HepG2 (cell line): ENCODE measurements around the gene ARL8B. TPM values are rescaled to one million over a fixed set of nuclear protein-coding genes. Genes with fewer than 3 reads are reported as not detected.

Experiments used
- ATAC-seq: fragments of 200-7000 bp; cut with Tn5 transposase; 3 replicates; pipeline ENCODE4 v1.9.1; 2020; ENCODE audit warnings: mild to moderate bottlenecking, moderate library complexity
- BruUV-seq: library from RNA; stranded (reverse); fragments of 400-500 nt; replicated peaks from 2 replicates; lab custom pipeline; 2021; lab: Mats Ljungman, UMichigan
- CTCF ChIA-PET: fragments of 300-600 bp; formaldehyde crosslinking; extraction: SDS; loops from one replicate; lab custom pipeline; 2021; ENCODE audit warnings: low total read pairs, inconsistent platforms, low intra/inter-chr PET ratio; lab: Yijun Ruan, JAX
- POLR2A ChIA-PET: fragments of 350-600 bp; sonication (Branson Sonifier 250); formaldehyde crosslinking; loops from one replicate; lab custom pipeline; 2020; ENCODE audit warnings: antibody characterized with exemption, inconsistent platforms; lab: Yijun Ruan, JAX
- DNase-seq: peaks from one replicate; pipeline ENCODE4 v3.0.0-alpha.2; 2015; ENCODE audit warnings: low spot score
- FAIRE-seq: peaks from 3 replicates; lab custom pipeline; 2011; peaks lifted over from hg19 to GRCh38; lab: Jason Lieb, UNC
- H2AFZ ChIP-seq: one replicate; pipeline ENCODE4 v1.6.1; 2011; ENCODE audit warnings: low read length, inconsistent platforms
- H3K27ac ChIP-seq: fragments of 300-600 bp; 3 replicates; pipeline ENCODE4 v1.8.0; 2011; ENCODE audit warnings: mixed run types, mild to moderate bottlenecking, mixed read lengths, low read length, inconsistent platforms; ENCODE audit not compliant: insufficient read depth; ENCODE audit errors: extremely low read length
- H3K27me3 ChIP-seq, 2 experiments: fragments of 200-600 bp in 1 of 2; 2 replicates in 1 of 2; 3 replicates in 1 of 2; pipeline versions ENCODE4 v1.6.0 to v1.8.0; 2011; ENCODE audit warnings: low read length in 2 of 2, mild to moderate bottlenecking in 2 of 2, moderate library complexity in 2 of 2, inconsistent platforms in 1 of 2; ENCODE audit not compliant: insufficient read depth in 2 of 2, control insufficient read depth in 1 of 2
- H3K36me3 ChIP-seq, 2 experiments: fragments of 200-600 bp in 1 of 2; replicated peaks in 1 of 2; 2 replicates in 1 of 2; 3 replicates in 1 of 2; pipeline versions ENCODE4 v1.5.1 to v1.8.0; 2011; ENCODE audit warnings: low read length in 2 of 2, inconsistent platforms in 1 of 2; ENCODE audit not compliant: insufficient read depth in 2 of 2, control insufficient read depth in 1 of 2
- H3K4me1 ChIP-seq: 2 replicates; pipeline ENCODE4 v1.5.1; 2012; ENCODE audit warnings: low read length, inconsistent platforms; ENCODE audit not compliant: insufficient read depth
- H3K4me2 ChIP-seq: 2 replicates; pipeline ENCODE4 v1.6.0; 2011; ENCODE audit warnings: low read depth, low read length, inconsistent platforms
- H3K4me3 ChIP-seq, 3 experiments: fragments of 200-600 bp in 1 of 3; sonication (generic), shearing (Covaris generic) in 1 of 3; replicated peaks in 1 of 3; 2 replicates each; pipeline ENCODE4 v1.5.1; 2011 to 2016; ENCODE audit warnings: low read length in 3 of 3, inconsistent platforms in 2 of 3, low read depth in 2 of 3, mild to moderate bottlenecking in 2 of 3, control low read depth in 1 of 3, mixed read lengths in 1 of 3; ENCODE audit not compliant: insufficient read depth in 1 of 3
- H3K79me2 ChIP-seq: one replicate; pipeline ENCODE4 v1.6.1; 2011; ENCODE audit warnings: low read length, inconsistent platforms; ENCODE audit not compliant: insufficient read depth
- H3K9ac ChIP-seq: 2 replicates; pipeline ENCODE4 v1.6.0; 2011; ENCODE audit warnings: mild to moderate bottlenecking, low read depth, low read length, inconsistent platforms; ENCODE audit not compliant: insufficient read depth
- H3K9me3 ChIP-seq: 2 replicates; pipeline ENCODE4 v1.5.1; 2012; ENCODE audit warnings: mild to moderate bottlenecking, low read length
- H4K20me1 ChIP-seq: 2 replicates; pipeline ENCODE4 v1.6.0; 2011; ENCODE audit warnings: inconsistent platforms, mild to moderate bottlenecking, low read length, moderate library complexity; ENCODE audit not compliant: insufficient read depth
- GTF2F1 ChIP-seq: fragments of 150-350 bp; IDR thresholded peaks from 2 replicates; pipeline ENCODE4 v1.6.1; 2014; ENCODE audit warnings: low read length
- HNRNPUL1 ChIP-seq: fragments of 200-400 bp; formaldehyde crosslinking; IDR thresholded peaks from 2 replicates; pipeline ENCODE4 v1.6.1; 2017; ENCODE audit warnings: low read depth, mild to moderate bottlenecking, low read length, moderate library complexity
- NR2F2 ChIP-seq: IDR thresholded peaks from 2 replicates; pipeline ENCODE4 v1.6.1; 2012; ENCODE audit warnings: low read depth, inconsistent platforms, borderline replicate concordance
- RBM22 ChIP-seq: fragments of 200-400 bp; formaldehyde crosslinking; optimal IDR thresholded peaks from 2 replicates; pipeline ENCODE3; 2017; ENCODE audit warnings: mild to moderate bottlenecking, low read length, moderate library complexity
- ZNF235 ChIP-seq: sonication (generic); formaldehyde crosslinking; IDR thresholded peaks from 2 replicates; pipeline ENCODE4 v1.8.1; 2023; ENCODE audit warnings: mild to moderate bottlenecking, missing genetic modification reagents, borderline replicate concordance
- ZNF317 ChIP-seq: sonication (generic); formaldehyde crosslinking; IDR thresholded peaks from 2 replicates; pipeline ENCODE4 v1.5.0; 2020; ENCODE audit warnings: mild to moderate bottlenecking, missing genetic modification reagents
- ZNF776 ChIP-seq: sonication (generic); formaldehyde crosslinking; IDR thresholded peaks from 2 replicates; pipeline ENCODE4 v1.4.0; 2020; ENCODE audit warnings: mild to moderate bottlenecking, missing genetic modification reagents
- WGBS: methylation state at CpG from one replicate; pipeline ENCODE4 v1.1.6; 2017; ENCODE audit warnings: low lambda C conversion rate; 5-methylcytosine and 5-hydroxymethylcytosine counted together
- in situ Hi-C: cut with HindIII; loops from 2 replicates; pipeline ENCODE4 v1.10.0; 2017; ENCODE audit warnings: low pct_unique_long_range_greater_than_20kb; ENCODE audit not compliant: extremely low pct_ligation_motif_present
- intact Hi-C: fragments of 100-400 bp; cut with micrococcal nuclease; formaldehyde crosslinking; loops from one replicate; pipeline ENCODE4 v1.10.0; 2022; ENCODE audit not compliant: unreplicated experiment
- polyA plus RNA-seq, 8 experiments: library from polyadenylated mRNA; depleted of rRNA in 3 of 8; stranded (reverse) in 7 of 8; unstranded in 1 of 8; fragments of >200 nt; fragmentation: Illumina TruSeq in 4 of 8; extraction: Trizol in 4 of 8; gene quantifications; 2 replicates each; pipeline versions ENCODE4 v1.2.1 to v1.2.3, GENCODE V29; 2011 to 2016; ENCODE audit warnings: low read depth in 4 of 8, missing spikeins in 1 of 8, mixed read lengths in 1 of 8; ENCODE audit not compliant: insufficient read depth in 1 of 8
- total RNA-seq, 5 experiments: library from RNA; depleted of rRNA; stranded (reverse); fragments of >200 nt; fragmentation: Illumina TruSeq; extraction: Trizol; gene quantifications; 2 replicates each; pipeline ENCODE4 v1.2.3, GENCODE V29; 2016; ENCODE audit warnings: low read depth in 1 of 5
- TF ChIP-seq, protein P1 (sequence below): sonication (generic); formaldehyde crosslinking; IDR thresholded peaks from 2 replicates; pipeline ENCODE4 v1.8.1; 2023; ENCODE audit warnings: mild to moderate bottlenecking, inconsistent platforms, moderate library complexity, missing genetic modification reagents, borderline replicate concordance
- TF ChIP-seq, protein P2 (sequence below): sonication (generic); formaldehyde crosslinking; IDR thresholded peaks from 2 replicates; pipeline ENCODE4 v1.9.0; 2022; ENCODE audit warnings: low read depth, missing genetic modification reagents
- TF ChIP-seq, protein P3 (sequence below): IDR thresholded peaks from 2 replicates; pipeline ENCODE4 v1.6.1; 2016; ENCODE audit warnings: low read depth, borderline replicate concordance
- TF ChIP-seq, protein P4 (sequence below): sonication (generic); formaldehyde crosslinking; IDR thresholded peaks from 2 replicates; pipeline ENCODE4 v1.4.0; 2020; ENCODE audit warnings: mild to moderate bottlenecking, missing genetic modification reagents
- TF ChIP-seq, protein P5 (sequence below): IDR thresholded peaks from 2 replicates; pipeline ENCODE4 v1.6.1; 2018; ENCODE audit warnings: missing genetic modification reagents, mild to moderate bottlenecking, missing compliant biosample characterization

The ARL8B gene
- total and polyA plus RNA-seq, 2 of the 13 experiments (the other 11 are each of a cell fraction or from before 2014, with no cell fraction given), result 23.5 to 30.4 TPM

GRCh38 chr3:5169807-5170206 lies 47.7 kb downstream of the ARL8B start:
- peaks cover 27% of the 10 kb centered on the region for H3K79me2 ChIP-seq
- in situ Hi-C loops, result no loop called here
- BruUV-seq, result no TSS peak

DNA sequence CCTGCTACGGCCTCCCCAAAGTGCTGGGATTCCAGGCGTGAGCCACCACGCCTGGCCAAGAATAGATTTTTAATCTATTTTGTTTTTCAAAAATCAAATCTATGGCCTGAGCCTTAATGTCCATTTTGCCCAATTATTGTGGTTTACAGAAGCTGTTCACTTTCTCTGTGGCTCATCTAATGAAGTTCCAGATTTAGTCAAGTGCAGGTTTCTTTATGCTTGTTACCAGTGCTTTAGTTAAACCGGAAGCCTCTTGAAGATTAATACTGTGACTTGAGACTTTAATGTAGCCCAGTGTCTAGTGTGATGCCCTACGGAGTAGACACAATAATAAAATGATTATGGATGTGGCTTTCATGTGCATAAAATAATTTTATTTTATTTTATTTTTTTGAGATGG lies 48.9 kb downstream of the ARL8B start:
- Histone ChIP-seq H3K27ac (no peak overlapping the region), H4K20me1 (no peaks in the 10 kb centered on the region; the same call in 1 of the 2 replicates), H3K4me2 (no peak overlapping the region), H3K9me3 (no peaks in the 10 kb centered on the region), H3K4me1 (no peaks in the 10 kb centered on the region), H3K36me3 (peaks cover 6 to 35% of the 10 kb centered on the region in 2 experiments), H2AFZ (no peak overlapping the region), H3K27me3 (no peaks in the 10 kb centered on the region), H3K79me2 (peaks cover 21% of the 10 kb centered on the region), H3K4me3 (no peak overlapping the region), H3K9ac (no peak overlapping the region)
- no peak for DNase-seq
- POLR2A ChIA-PET, result no interaction called here
- in situ Hi-C loops (no loop called here), intact Hi-C loops (no loop called here)
- no peak for ATAC-seq
- CTCF ChIA-PET, result no interaction called here
- TF ChIP-seq GTF2F1 (no peak), ZNF776 (CRISPR knock-in tag) (no peak), HNRNPUL1 (no peak)
- TF ChIP-seq, protein P1, sequence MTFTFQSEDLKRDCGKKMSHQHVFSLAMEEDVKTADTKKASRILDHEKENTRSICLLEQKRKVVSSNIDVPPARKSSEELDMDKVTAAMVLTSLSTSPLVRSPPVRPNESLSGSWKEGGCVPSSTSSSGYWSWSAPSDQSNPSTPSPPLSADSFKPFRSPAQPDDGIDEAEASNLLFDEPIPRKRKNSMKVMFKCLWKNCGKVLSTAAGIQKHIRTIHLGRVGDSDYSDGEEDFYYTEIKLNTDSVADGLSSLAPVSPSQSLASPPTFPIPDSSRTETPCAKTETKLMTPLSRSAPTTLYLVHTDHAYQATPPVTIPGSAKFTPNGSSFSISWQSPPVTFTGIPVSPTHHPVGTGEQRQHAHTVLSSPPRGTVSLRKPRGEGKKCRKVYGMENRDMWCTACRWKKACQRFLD (CRISPR knock-in tag), result no peak
- TF ChIP-seq, protein P2, sequence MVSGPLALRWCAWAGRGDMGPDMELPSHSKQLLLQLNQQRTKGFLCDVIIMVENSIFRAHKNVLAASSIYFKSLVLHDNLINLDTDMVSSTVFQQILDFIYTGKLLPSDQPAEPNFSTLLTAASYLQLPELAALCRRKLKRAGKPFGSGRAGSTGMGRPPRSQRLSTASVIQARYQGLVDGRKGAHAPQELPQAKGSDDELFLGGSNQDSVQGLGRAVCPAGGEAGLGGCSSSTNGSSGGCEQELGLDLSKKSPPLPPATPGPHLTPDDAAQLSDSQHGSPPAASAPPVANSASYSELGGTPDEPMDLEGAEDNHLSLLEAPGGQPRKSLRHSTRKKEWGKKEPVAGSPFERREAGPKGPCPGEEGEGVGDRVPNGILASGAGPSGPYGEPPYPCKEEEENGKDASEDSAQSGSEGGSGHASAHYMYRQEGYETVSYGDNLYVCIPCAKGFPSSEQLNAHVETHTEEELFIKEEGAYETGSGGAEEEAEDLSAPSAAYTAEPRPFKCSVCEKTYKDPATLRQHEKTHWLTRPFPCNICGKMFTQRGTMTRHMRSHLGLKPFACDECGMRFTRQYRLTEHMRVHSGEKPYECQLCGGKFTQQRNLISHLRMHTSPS (CRISPR knock-in tag), result no peak
- no peak for FAIRE-seq
- no TSS peak for BruUV-seq
- over 99% methylated on average over 5 of the region's 5 CpGs for WGBS

More at GRCh38 chr3:5169807-5170206, 47.7 kb downstream of the ARL8B start:
- CTCF ChIA-PET, result no interaction called here
- no peak for ATAC-seq
- Histone ChIP-seq H3K27ac (no peak overlapping the region), H2AFZ (no peak overlapping the region), H3K4me2 (no peak overlapping the region), H3K9ac (no peak overlapping the region), H3K9me3 (no peaks in the 10 kb centered on the region), H3K36me3 (peaks cover 3 to 25% of the 10 kb centered on the region in 2 experiments), H3K4me1 (no peaks in the 10 kb centered on the region), H3K4me3 (no peak overlapping the region), H3K27me3 (no peaks in the 10 kb centered on the region), H4K20me1 (no peaks in the 10 kb centered on the region; the same call in 1 of the 2 replicates)
- TF ChIP-seq ZNF317, result no peak
- TF ChIP-seq RBM22, result no peak
- TF ChIP-seq, protein P3, sequence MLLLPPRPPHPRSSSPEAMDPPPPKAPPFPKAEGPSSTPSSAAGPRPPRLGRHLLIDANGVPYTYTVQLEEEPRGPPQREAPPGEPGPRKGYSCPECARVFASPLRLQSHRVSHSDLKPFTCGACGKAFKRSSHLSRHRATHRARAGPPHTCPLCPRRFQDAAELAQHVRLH (CRISPR knock-in tag), result no peak
- no peak for TF ChIP-seq NR2F2
- TF ChIP-seq, protein P4, sequence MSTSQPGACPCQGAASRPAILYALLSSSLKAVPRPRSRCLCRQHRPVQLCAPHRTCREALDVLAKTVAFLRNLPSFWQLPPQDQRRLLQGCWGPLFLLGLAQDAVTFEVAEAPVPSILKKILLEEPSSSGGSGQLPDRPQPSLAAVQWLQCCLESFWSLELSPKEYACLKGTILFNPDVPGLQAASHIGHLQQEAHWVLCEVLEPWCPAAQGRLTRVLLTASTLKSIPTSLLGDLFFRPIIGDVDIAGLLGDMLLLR (CRISPR knock-in tag), result no peak
- TF ChIP-seq, protein P5, sequence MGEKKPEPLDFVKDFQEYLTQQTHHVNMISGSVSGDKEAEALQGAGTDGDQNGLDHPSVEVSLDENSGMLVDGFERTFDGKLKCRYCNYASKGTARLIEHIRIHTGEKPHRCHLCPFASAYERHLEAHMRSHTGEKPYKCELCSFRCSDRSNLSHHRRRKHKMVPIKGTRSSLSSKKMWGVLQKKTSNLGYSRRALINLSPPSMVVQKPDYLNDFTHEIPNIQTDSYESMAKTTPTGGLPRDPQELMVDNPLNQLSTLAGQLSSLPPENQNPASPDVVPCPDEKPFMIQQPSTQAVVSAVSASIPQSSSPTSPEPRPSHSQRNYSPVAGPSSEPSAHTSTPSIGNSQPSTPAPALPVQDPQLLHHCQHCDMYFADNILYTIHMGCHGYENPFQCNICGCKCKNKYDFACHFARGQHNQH, result no peak
- TF ChIP-seq ZNF235 (CRISPR knock-in tag), result no peak
- 90% methylated on average over 2 of the region's 2 CpGs for WGBS
- intact Hi-C loops, result no loop called here
- POLR2A ChIA-PET, result no interaction called here
- DNase-seq, result no peak
- FAIRE-seq, result no peak
